A549 (cell line): ENCODE measurements around the gene FMNL3. TPM values are rescaled to one million over a fixed set of nuclear protein-coding genes. Genes with fewer than 3 reads are reported as not detected.
"Not testable (repeated sequence)": the region's sequence is repeated elsewhere in the genome, so short reads cannot be mapped to it uniquely, and the experiment has no call there.

ENCODE experiments used
- ATAC-seq, 2 experiments: fragments of 200-7000 bp in 1 of 2; fragments of >200 bp in 1 of 2; cut with Nextera tagmentation in 1 of 2; cut with Tn5 transposase in 1 of 2; 3 replicates each; pipeline versions ENCODE4 v1.8.0 to v1.9.1; 2018 to 2020; ENCODE audit warnings: mild to moderate bottlenecking in 1 of 2, moderate library complexity in 1 of 2
- CTCF ChIA-PET: fragments of 300-600 bp; sonication (Branson Sonifier 250); formaldehyde crosslinking; extraction: SDS; loops from one replicate; lab custom pipeline; 2021; ENCODE audit warnings: antibody characterized with exemption, inconsistent platforms; lab: Yijun Ruan, JAX
- POLR2A ChIA-PET: fragments of 350-600 bp; formaldehyde crosslinking; extraction: SDS; loops from one replicate; lab custom pipeline; 2021; ENCODE audit warnings: antibody characterized with exemption, inconsistent platforms; lab: Yijun Ruan, JAX
- DNase-seq, 2 experiments: peaks; one replicate each; pipeline versions ENCODE4 v3.0.0 to v3.0.0-alpha.2; 2011 to 2016; ENCODE audit warnings: low read depth in 1 of 2, low spot score in 1 of 2
- FAIRE-seq: peaks from 2 replicates; lab custom pipeline; 2011; peaks lifted over from hg19 to GRCh38; lab: Jason Lieb, UNC
- H3K27ac ChIP-seq, 2 experiments: fragments of >200 bp; sonication (Bioruptor Twin); formaldehyde crosslinking; 3 replicates each; pipeline ENCODE4 v1.5.1; 2016 to 2017
- H3K4me1 ChIP-seq: fragments of >200 bp; sonication (Bioruptor Twin); formaldehyde crosslinking; 3 replicates; pipeline ENCODE4 v1.6.1; 2016
- H3K4me2 ChIP-seq: fragments of >200 bp; sonication (Bioruptor Twin); formaldehyde crosslinking; 3 replicates; pipeline ENCODE4 v1.6.1; 2016
- H3K4me3 ChIP-seq: fragments of >200 bp; sonication (Bioruptor Twin); formaldehyde crosslinking; 3 replicates; pipeline ENCODE4 v1.5.1; 2016
- H3K9me3 ChIP-seq: fragments of >200 bp; sonication (Bioruptor Twin); formaldehyde crosslinking; 3 replicates; pipeline ENCODE4 v1.6.1; 2016
- CBX2 ChIP-seq: fragments of 200-600 bp; sonication (generic); IDR thresholded peaks from 2 replicates; pipeline ENCODE4 v1.6.1; 2016; ENCODE audit warnings: low read depth, mild to moderate bottlenecking, borderline replicate concordance
- CEBPB ChIP-seq, 2 experiments: fragments of >200 bp in 1 of 2; sonication (Bioruptor Twin) in 1 of 2; formaldehyde crosslinking in 1 of 2; IDR thresholded peaks; 2 replicates each; pipeline ENCODE4 v1.6.1; 2012 to 2016
- CHD2 ChIP-seq: fragments of 150-350 bp; IDR thresholded peaks from 2 replicates; pipeline ENCODE4 v1.6.1; 2014; ENCODE audit warnings: low read length; ENCODE audit not compliant: partially characterized antibody
- FOSB ChIP-seq: fragments of 250-450 bp; sonication (Bioruptor Pico); IDR thresholded peaks from 2 replicates; pipeline ENCODE4 v1.5.0; 2020; ENCODE audit warnings: mild to moderate bottlenecking, moderate library complexity
- FOSL2 ChIP-seq, 2 experiments: fragments of 450-650 bp in 1 of 2; fragments of >200 bp in 1 of 2; sonication (Bioruptor Twin) in 1 of 2; formaldehyde crosslinking; IDR thresholded peaks; 2 replicates each; pipeline versions ENCODE4 v1.5.0 to v1.6.1; 2016 to 2020; ENCODE audit warnings: mild to moderate bottlenecking in 1 of 2, moderate library complexity in 1 of 2
- GATA3 ChIP-seq: IDR thresholded peaks from 2 replicates; pipeline ENCODE4 v1.6.1; 2012; ENCODE audit warnings: borderline replicate concordance
- HOXB13 ChIP-seq: fragments of 250-450 bp; sonication (Bioruptor Pico); IDR thresholded peaks from 2 replicates; pipeline ENCODE4 v1.5.0; 2020; ENCODE audit warnings: low read depth, mild to moderate bottlenecking, moderate library complexity
- HOXB5 ChIP-seq: fragments of 250-450 bp; sonication (Bioruptor Pico); IDR thresholded peaks from 2 replicates; pipeline ENCODE4 v1.5.0; 2020; ENCODE audit warnings: mild to moderate bottlenecking, moderate library complexity
- JUNB ChIP-seq: fragments of >200 bp; sonication (Bioruptor Twin); formaldehyde crosslinking; IDR thresholded peaks from 2 replicates; pipeline ENCODE4 v1.6.1; 2016
- KDM5A ChIP-seq: fragments of 200-600 bp; sonication (generic); IDR thresholded peaks from 2 replicates; pipeline ENCODE4 v1.6.1; 2016; ENCODE audit warnings: antibody characterized with exemption, mild to moderate bottlenecking
- MAFK ChIP-seq: fragments of 450-650 bp; IDR thresholded peaks from 2 replicates; pipeline ENCODE4 v1.6.1; 2014; ENCODE audit not compliant: partially characterized antibody
- MAZ ChIP-seq: fragments of 150-350 bp; IDR thresholded peaks from 2 replicates; pipeline ENCODE4 v1.6.1; 2014; ENCODE audit warnings: antibody characterized with exemption, low read depth, low read length, borderline replicate concordance
- POLR2A ChIP-seq: IDR thresholded peaks from 2 replicates; pipeline ENCODE4 v1.6.1; 2012; ENCODE audit warnings: mild to moderate bottlenecking, low read length
- RFX5 ChIP-seq: fragments of 450-650 bp; IDR thresholded peaks from 2 replicates; pipeline ENCODE4 v1.7.1; 2014; ENCODE audit warnings: antibody characterized with exemption, mild to moderate bottlenecking, moderate library complexity
- SREBF2 ChIP-seq: fragments of 450-650 bp; IDR thresholded peaks from 2 replicates; pipeline ENCODE4 v1.6.1; 2014; ENCODE audit warnings: mild to moderate bottlenecking, moderate library complexity
- ZFP36 ChIP-seq: fragments of 450-650 bp; IDR thresholded peaks from 2 replicates; pipeline ENCODE4 v1.6.1; 2014; ENCODE audit warnings: borderline replicate concordance; ENCODE audit not compliant: partially characterized antibody
- ZNF302 ChIP-seq: fragments of 250-450 bp; sonication (Bioruptor Pico); IDR thresholded peaks from 2 replicates; pipeline ENCODE4 v1.9.0; 2021; ENCODE audit warnings: inconsistent platforms, mild to moderate bottlenecking, moderate library complexity
- WGBS: methylation state at CpG from one replicate; pipeline ENCODE4 v1.1.6; 2017; ENCODE audit errors: missing lambda C conversion rate; 5-methylcytosine and 5-hydroxymethylcytosine counted together
- polyA plus RNA-seq, 4 experiments: library from polyadenylated mRNA; depleted of rRNA in 3 of 4; stranded (reverse); fragments of >200 nt; fragmentation: RNase III in 1 of 4; extraction: RNeasy Plus Mini Kit Qiagen cat#74134 plus additional on column Dnase treatment in 1 of 4; gene quantifications; 2 replicates in 3 of 4; 3 replicates in 1 of 4; pipeline ENCODE4 v1.2.3, GENCODE V29; 2011 to 2017

Gene FMNL3
- polyA plus RNA-seq, 2 of the 4 experiments (the other 2 are of a cell fraction): 1.7 TPM

GRCh38 chr12:49733219-49734017 lies 26.2 kb upstream of the FMNL3 start:
- 51% methylated on average over 10 of the region's 10 CpGs for WGBS
- H3K4me2 ChIP-seq: no peak overlapping the region
- FAIRE-seq (no peak), DNase-seq (no peak)
- no peak for TF ChIP-seq CBX2
- no peak for TF ChIP-seq KDM5A
- TF ChIP-seq MAFK: no peak
- no peak for TF ChIP-seq JUNB
- TF ChIP-seq GATA3: no peak
- TF ChIP-seq, all 56 proteins: peak for 0
- CTCF ChIA-PET: interaction anchor here (0.7 to 1.0 kb wide), 2 partner anchors 16 to 24 kb away, joined by 3 to 4 read pairs; no protein-coding TSS in a partner anchor
- H3K9me3 ChIP-seq: no peaks in the 10 kb centered on the region
- H3K4me3 ChIP-seq: no peak overlapping the region
- ATAC-seq: no peak
- no peak overlapping the region for H3K27ac ChIP-seq
- H3K4me1 ChIP-seq: no peaks in the 10 kb centered on the region; the same call in 2 of the 3 replicates
- POLR2A ChIA-PET: interaction anchor here (1.4 kb wide), 1 partner anchor 8 kb away, joined by 7 read pairs; the partner anchor contains the start of gene TMBIM6

GRCh38 chr12:49730568-49731101 lies 23.4 kb upstream of the FMNL3 start:
- no peak overlapping the region for H3K4me3 ChIP-seq
- CTCF ChIA-PET: no interaction called here
- FAIRE-seq (no peak), ATAC-seq (peak; percentile 40 to 74; a peak in 5 of 6 replicates), DNase-seq (peak in 1 of 2 experiments; percentile 38)
- no peak overlapping the region for H3K27ac ChIP-seq
- 48% methylated on average over 3 of the region's 3 CpGs for WGBS
- POLR2A ChIA-PET: no interaction called here
- H3K9me3 ChIP-seq: no peaks in the 10 kb centered on the region
- TF ChIP-seq GATA3 (no peak), MAFK (no peak), HOXB13 (CRISPR knock-in tag) (no peak), MAZ (no peak), POLR2A (no peak), ZNF302 (no peak), CEBPB (IDR thresholded peaks at IDR 0.05) (peak in 1 of 2 experiments; percentile 34; a peak in 1 of 4 replicates)
- H3K4me1 ChIP-seq: no peaks in the 10 kb centered on the region; the same call in 2 of the 3 replicates
- no peak overlapping the region for H3K4me2 ChIP-seq

GRCh38 chr12:49730050-49730449 lies 22.8 kb upstream of the FMNL3 start:
- H3K9me3 ChIP-seq: no peaks in the 10 kb centered on the region
- POLR2A ChIA-PET: no interaction called here
- H3K4me2 ChIP-seq: no peak overlapping the region
- H3K27ac ChIP-seq: no peak overlapping the region
- no peak for FAIRE-seq
- H3K4me1 ChIP-seq: no peaks in the 10 kb centered on the region; the same call in 2 of the 3 replicates
- no peak overlapping the region for H3K4me3 ChIP-seq
- TF ChIP-seq CHD2 (no peak), FOSL2 (IDR thresholded peaks at IDR 0.05) (no peak), FOSL2 (CRISPR knock-in tag; IDR thresholded peaks at IDR 0.05) (no peak), KDM5A (no peak), RFX5 (no peak), JUNB (no peak), ZFP36 (no peak), FOSB (CRISPR knock-in tag) (no peak), CEBPB (IDR thresholded peaks at IDR 0.05) (no peak), SREBF2 (no peak)
- TF ChIP-seq, all 56 proteins: peak for 0
- 16% methylated on average over 1 of the region's 1 CpG for WGBS
- CTCF ChIA-PET: interaction anchor here (1.2 to 2.2 kb wide), 2 partner anchors 8 to 11 kb away, joined by 3 to 9 read pairs; partner anchors contain the start of gene TMBIM6
- ATAC-seq (no peak), DNase-seq (no peak)

GRCh38 chr12:49728446-49728845 lies 21.2 kb upstream of the FMNL3 start:
- H3K4me2 ChIP-seq: no peak overlapping the region
- TF ChIP-seq CEBPB (IDR thresholded peaks at IDR 0.05) (peak; percentile 36 to 39; a peak in 2 of 4 replicates), HOXB5 (CRISPR knock-in tag) (no peak)
- H3K27ac ChIP-seq: no peak overlapping the region
- no peak for FAIRE-seq
- no peak for ATAC-seq
- ChIA-PET CTCF (interaction anchor here (2.2 kb wide), 1 partner anchor 13 kb away, joined by 9 read pairs; the partner anchor contains the start of gene TMBIM6), POLR2A (interaction anchor here (0.7 kb wide), 1 partner anchor 13 kb away, joined by 4 read pairs; the partner anchor contains the start of gene TMBIM6)
- 61% methylated on average over 3 of the region's 3 CpGs for WGBS
- H3K9me3 ChIP-seq: no peaks in the 10 kb centered on the region
- DNase-seq: no peak
- no peak overlapping the region for H3K4me3 ChIP-seq
- H3K4me1 ChIP-seq: no peaks in the 10 kb centered on the region; the same call in 2 of the 3 replicates

- DNase-seq, CTCF ChIA-PET, FAIRE-seq, H3K4me2 ChIP-seq, POLR2A ChIA-PET, H3K4me3 ChIP-seq, H3K9me3 ChIP-seq, H3K27ac ChIP-seq, H3K4me1 ChIP-seq, ATAC-seq: not testable (repeated sequence)
- 38% methylated on average over 3 of the region's 3 CpGs for WGBS
Measured at GRCh38 chr12:49721355-49721754, 14.2 kb upstream of the FMNL3 start.
